Ureter (tissue), 1 donor: Measurements from ENCODE around the gene INTS3. TPM values are rescaled to one million over a fixed set of nuclear protein-coding genes. Genes with fewer than 3 reads are reported as not detected.
"Not testable (repeated sequence)": the region's sequence is repeated elsewhere in the genome, so short reads cannot be mapped to it uniquely, and the experiment has no call there.

Source experiments
- DNase-seq: peaks from one replicate; pipeline ENCODE4 v3.0.0-alpha.2; 2020; ENCODE audit warnings: low spot score
- total RNA-seq: library from RNA; stranded (reverse); gene quantifications from one replicate; pipeline ENCODE4 v1.2.4, GENCODE V29; 2023
- donor health status: DM: yes; HTN: yes; CAD: no.

Gene INTS3
- total RNA-seq, 1 donor from 2014 or later: 77.5 TPM

GRCh38 chr1:153776845-153777370, 49.1 kb downstream of the INTS3 start:
- DNase-seq: no peak

- DNase-seq: peak; percentile 58
Observed at GRCh38 chr1:153777648-153778047, 49.8 kb downstream of the INTS3 start.

- no peak for DNase-seq
Observed at GRCh38 chr1:153778051-153778823, 50.4 kb downstream of the INTS3 start.

- DNase-seq: no peak
Observed at GRCh38 chr1:153778824-153779519, 51.1 kb downstream of the INTS3 start.

GRCh38 chr1:153779781-153780541, 52.1 kb downstream of the INTS3 start:
- no peak for DNase-seq

GRCh38 chr1:153780551-153780950, 52.7 kb downstream of the INTS3 start:
- no peak for DNase-seq

- DNase-seq: not testable (repeated sequence)
Observed at GRCh38 chr1:153782648-153783047, 54.8 kb downstream of the INTS3 start.

- peak; percentile 92 for DNase-seq
Observed at GRCh38 chr1:153783233-153784190, 55.7 kb downstream of the INTS3 start.

- no peak for DNase-seq
Observed at GRCh38 chr1:153786038-153786790, 58.4 kb downstream of the INTS3 start.

GRCh38 chr1:153789478-153790034, 61.7 kb downstream of the INTS3 start:
- no peak for DNase-seq

- peak; percentile 84 for DNase-seq
Observed at GRCh38 chr1:153790313-153790965, 62.6 kb downstream of the INTS3 start.

GRCh38 chr1:153790966-153791647, 63.3 kb downstream of the INTS3 start:
- DNase-seq: no peak

GRCh38 chr1:153791648-153792253, 63.9 kb downstream of the INTS3 start:
- no peak for DNase-seq

- DNase-seq: no peak
Observed at GRCh38 chr1:153792631-153793041, 64.8 kb downstream of the INTS3 start.

GRCh38 chr1:153793261-153793972, 65.6 kb downstream of the INTS3 start:
- DNase-seq: no peak

GRCh38 chr1:153793973-153794615, 66.2 kb downstream of the INTS3 start:
- no peak for DNase-seq
